AG04450 (cell line): ENCODE data around the gene VWA2. TPM values are rescaled to one million over a fixed set of nuclear protein-coding genes. Genes with fewer than 3 reads are reported as not detected.

ENCODE experiments used
- CTCF ChIA-PET: fragments of 300-600, 350-600 bp; formaldehyde crosslinking; extraction: SDS; loops from one replicate; lab custom pipeline; 2022; ENCODE audit warnings: antibody characterized with exemption, inconsistent platforms; lab: Charles Lee
- POLR2A ChIA-PET: fragments of 350-600 bp; formaldehyde crosslinking; extraction: SDS; loops from one replicate; lab custom pipeline; 2021; ENCODE audit warnings: antibody characterized with exemption, inconsistent platforms; lab: Yijun Ruan, JAX
- DNase-seq: peaks from one replicate; pipeline ENCODE4 v3.0.0-alpha.2; 2011; ENCODE audit warnings: low read depth, low spot score
- H3K27ac ChIP-seq: one replicate; pipeline ENCODE4 v1.5.1; 2012; ENCODE audit warnings: low read depth, low read length, control low read depth
- H3K27me3 ChIP-seq: one replicate; pipeline ENCODE4 v1.6.0; 2012; ENCODE audit warnings: low read length; ENCODE audit not compliant: control insufficient read depth, insufficient read depth
- H3K4me3 ChIP-seq: 2 replicates; pipeline ENCODE4 v1.5.1; 2011; ENCODE audit warnings: mild to moderate bottlenecking, low read depth, low read length, control low read depth
- H3K9me3 ChIP-seq: 2 replicates; pipeline ENCODE4 v1.5.1; 2012; ENCODE audit warnings: low read length; ENCODE audit not compliant: control insufficient read depth, insufficient read depth
- polyA plus RNA-seq: library from polyadenylated mRNA; depleted of rRNA; stranded (reverse); fragments of >200 nt; gene quantifications from 2 replicates; pipeline ENCODE4 v1.2.3, GENCODE V29; 2011
- TF ChIP-seq, protein P1 (sequence below): IDR thresholded peaks from 2 replicates; pipeline ENCODE4 v1.5.1; 2011; ENCODE audit warnings: low read depth, low read length, control low read depth, inconsistent platforms

The VWA2 gene
- polyA plus RNA-seq, 1 experiment, result not detected

DNA sequence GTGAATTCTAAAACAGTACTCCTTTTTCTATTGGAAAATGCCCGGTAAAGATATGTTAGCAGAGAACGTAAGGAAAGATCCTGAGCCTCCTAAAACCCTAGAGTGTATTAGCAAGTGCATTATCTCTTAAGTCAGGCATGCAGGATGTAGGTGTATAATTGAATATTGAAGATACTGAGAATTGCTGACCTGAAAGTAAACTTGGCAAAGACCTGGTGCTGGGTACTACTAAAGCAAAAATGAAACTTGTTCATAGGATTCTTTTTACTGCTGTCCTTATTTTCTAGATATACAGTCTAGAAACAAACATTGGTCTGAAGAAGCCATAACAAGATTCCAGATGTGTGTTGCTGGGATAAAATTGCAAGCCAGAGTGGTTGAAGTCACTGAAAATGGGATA is 18.8 kb upstream of the VWA2 start:
- ChIA-PET POLR2A (no interaction called here), CTCF (no interaction called here)
- no peak for DNase-seq
- H3K27ac ChIP-seq, result no peak overlapping the region
- TF ChIP-seq, protein P1, sequence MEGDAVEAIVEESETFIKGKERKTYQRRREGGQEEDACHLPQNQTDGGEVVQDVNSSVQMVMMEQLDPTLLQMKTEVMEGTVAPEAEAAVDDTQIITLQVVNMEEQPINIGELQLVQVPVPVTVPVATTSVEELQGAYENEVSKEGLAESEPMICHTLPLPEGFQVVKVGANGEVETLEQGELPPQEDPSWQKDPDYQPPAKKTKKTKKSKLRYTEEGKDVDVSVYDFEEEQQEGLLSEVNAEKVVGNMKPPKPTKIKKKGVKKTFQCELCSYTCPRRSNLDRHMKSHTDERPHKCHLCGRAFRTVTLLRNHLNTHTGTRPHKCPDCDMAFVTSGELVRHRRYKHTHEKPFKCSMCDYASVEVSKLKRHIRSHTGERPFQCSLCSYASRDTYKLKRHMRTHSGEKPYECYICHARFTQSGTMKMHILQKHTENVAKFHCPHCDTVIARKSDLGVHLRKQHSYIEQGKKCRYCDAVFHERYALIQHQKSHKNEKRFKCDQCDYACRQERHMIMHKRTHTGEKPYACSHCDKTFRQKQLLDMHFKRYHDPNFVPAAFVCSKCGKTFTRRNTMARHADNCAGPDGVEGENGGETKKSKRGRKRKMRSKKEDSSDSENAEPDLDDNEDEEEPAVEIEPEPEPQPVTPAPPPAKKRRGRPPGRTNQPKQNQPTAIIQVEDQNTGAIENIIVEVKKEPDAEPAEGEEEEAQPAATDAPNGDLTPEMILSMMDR, result no peak
- no peaks in the 10 kb centered on the region for H3K9me3 ChIP-seq
- no peak overlapping the region for H3K4me3 ChIP-seq
- H3K27me3 ChIP-seq, result peaks cover 6% of the 10 kb centered on the region

DNA sequence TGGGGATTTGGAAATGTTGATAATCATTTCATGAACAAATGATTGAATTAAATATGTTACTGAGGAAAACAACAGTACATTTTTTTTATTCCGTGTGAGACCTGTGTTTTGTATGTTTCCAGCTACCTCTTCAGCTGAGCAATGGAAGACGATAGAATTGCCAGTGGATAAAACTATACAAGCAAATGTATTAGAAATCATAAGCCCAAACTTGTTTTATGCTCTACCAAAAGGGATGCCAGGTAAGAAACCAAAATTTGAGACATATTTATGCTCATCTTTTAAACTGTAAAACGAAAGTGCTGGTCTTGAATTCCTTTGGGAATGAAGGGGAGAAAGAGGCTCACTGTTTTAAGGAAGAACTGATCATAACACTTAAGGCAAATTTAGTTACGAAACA is 17.8 kb upstream of the VWA2 start:
- no peak for DNase-seq
- Histone ChIP-seq H3K27ac (no peak overlapping the region), H3K4me3 (no peak overlapping the region), H3K27me3 (peaks cover 6% of the 10 kb centered on the region), H3K9me3 (no peaks in the 10 kb centered on the region)
- POLR2A ChIA-PET, result no interaction called here
- CTCF ChIA-PET, result no interaction called here
- TF ChIP-seq, protein P1, result no peak

- POLR2A ChIA-PET, result no interaction called here
- DNase-seq, result no peak
- TF ChIP-seq, protein P1, result no peak
- H3K27ac ChIP-seq, result no peak overlapping the region
- no peak overlapping the region for H3K4me3 ChIP-seq
- CTCF ChIA-PET, result no interaction called here
- H3K27me3 ChIP-seq, result peaks cover 6% of the 10 kb centered on the region
- H3K9me3 ChIP-seq, result no peaks in the 10 kb centered on the region
These were observed 16.0 kb upstream of the VWA2 start for GRCh38 chr10:114223066-114223465.

DNA sequence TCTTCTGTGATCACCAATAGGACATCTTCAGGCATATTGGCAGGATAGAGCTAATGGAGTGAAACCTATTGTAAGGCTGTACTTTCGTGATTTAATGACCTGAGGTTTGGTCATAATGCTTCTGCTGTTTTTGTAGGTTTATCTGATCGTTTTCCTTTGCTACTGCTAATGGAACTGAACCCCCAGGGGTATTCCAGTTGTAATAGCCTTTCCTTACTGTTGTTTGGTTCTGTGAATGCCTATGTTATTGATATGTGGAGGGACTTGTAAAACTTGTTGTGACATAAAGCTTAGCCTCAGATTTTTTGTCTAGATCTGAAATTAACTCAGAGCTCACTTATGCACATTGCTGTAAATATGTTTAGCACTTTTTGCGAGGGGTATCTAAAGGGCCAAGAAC is 10.9 kb upstream of the VWA2 start:
- H3K27me3 ChIP-seq, result peaks cover 6% of the 10 kb centered on the region
- DNase-seq, result no peak
- TF ChIP-seq, protein P1, result no peak
- H3K4me3 ChIP-seq, result no peak overlapping the region
- POLR2A ChIA-PET, result no interaction called here
- no peak overlapping the region for H3K27ac ChIP-seq
- H3K9me3 ChIP-seq, result no peaks in the 10 kb centered on the region
- CTCF ChIA-PET, result no interaction called here

- TF ChIP-seq, protein P1, result no peak
- CTCF ChIA-PET, result no interaction called here
- no peak overlapping the region for H3K4me3 ChIP-seq
- no peak for DNase-seq
- no peaks in the 10 kb centered on the region for H3K9me3 ChIP-seq
- no peak overlapping the region for H3K27ac ChIP-seq
- peaks cover 13% of the 10 kb centered on the region for H3K27me3 ChIP-seq
- POLR2A ChIA-PET, result no interaction called here
These were observed 6.4 kb upstream of the VWA2 start for GRCh38 chr10:114232561-114233176.
